GM08714 (cell line): ENCODE results near the gene TMEM200B.
"Not testable (repeated sequence)": the region's sequence is repeated elsewhere in the genome, so short reads cannot be mapped to it uniquely, and the experiment has no call there.

Experiments
- H3K4me3 ChIP-seq: fragments of 200-500 bp; sonication (Bioruptor generic); 2 replicates; pipeline ENCODE4 v1.5.1; 2014; ENCODE audit warnings: mild to moderate bottlenecking, low read length, inconsistent platforms
- ZNF274 ChIP-seq: IDR thresholded peaks from 2 replicates; pipeline ENCODE4 v1.6.1; 2012; ENCODE audit warnings: mild to moderate bottlenecking, low read depth, low read length

The TMEM200B gene

DNA sequence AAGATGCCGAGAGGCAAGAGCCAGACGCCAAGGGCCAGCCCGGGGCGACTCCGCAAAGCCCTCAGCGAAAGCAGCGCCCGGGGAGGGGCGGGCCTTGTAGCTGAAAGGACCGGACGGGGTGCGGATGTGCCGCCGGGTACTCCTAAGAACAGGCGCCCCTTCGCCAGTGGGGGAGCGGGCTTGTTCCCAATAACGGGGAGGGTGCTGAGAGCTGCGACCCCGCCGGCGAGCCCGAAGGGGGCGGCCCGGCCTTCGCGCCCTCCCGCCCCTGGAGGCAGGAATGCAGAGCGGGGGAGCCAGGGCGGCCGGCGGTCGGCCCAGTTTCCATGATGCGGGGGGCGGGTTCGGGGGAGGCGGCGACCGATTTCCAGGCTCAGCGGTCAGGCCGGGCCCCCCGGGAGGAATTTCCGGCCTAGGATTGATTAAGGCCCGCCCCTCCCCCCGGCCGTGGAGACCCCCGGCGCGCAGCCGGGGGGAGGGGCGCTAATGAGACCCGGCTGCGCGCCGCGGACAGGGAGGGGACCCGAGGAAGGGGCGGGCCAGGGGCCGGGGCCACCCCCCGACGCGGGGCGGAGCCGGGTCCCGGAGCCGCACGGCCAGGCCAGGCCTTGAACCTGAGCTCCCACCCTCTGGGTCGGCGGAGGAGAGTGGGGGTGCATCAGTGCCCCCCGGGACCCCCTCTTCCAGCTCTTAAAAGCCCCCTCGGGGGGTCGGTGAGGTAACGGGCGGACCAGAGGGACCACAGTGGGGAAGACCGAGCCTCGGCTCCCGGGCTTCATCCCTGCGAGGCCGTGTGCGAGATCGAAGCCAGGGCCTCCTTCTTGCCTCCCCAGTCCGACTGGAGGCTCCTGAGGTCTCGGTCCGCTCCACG, 898 bp upstream of the TMEM200B start:
- H3K4me3 ChIP-seq: peak overlapping the region; percentile 20; the same call in 1 of the 2 replicates
- TF ChIP-seq ZNF274: no peak

- no peak for TF ChIP-seq ZNF274
- no peak overlapping the region for H3K4me3 ChIP-seq
Observed at GRCh38 chr1:29123053-29123886, 433 bp downstream of the TMEM200B start.

- TF ChIP-seq ZNF274: no peak
Observed at GRCh38 chr1:29122682-29123052, 1.0 kb downstream of the TMEM200B start.

GRCh38 chr1:29121936-29122681, 1.6 kb downstream of the TMEM200B start:
- TF ChIP-seq ZNF274: no peak
- no peak overlapping the region for H3K4me3 ChIP-seq

More at GRCh38 chr1:29122682-29123052, 1.0 kb downstream of the TMEM200B start:
- no peak overlapping the region for H3K4me3 ChIP-seq

- TF ChIP-seq ZNF274: no peak
- no peak overlapping the region for H3K4me3 ChIP-seq
Observed at GRCh38 chr1:29121516-29121935, 2.2 kb downstream of the TMEM200B start.

DNA sequence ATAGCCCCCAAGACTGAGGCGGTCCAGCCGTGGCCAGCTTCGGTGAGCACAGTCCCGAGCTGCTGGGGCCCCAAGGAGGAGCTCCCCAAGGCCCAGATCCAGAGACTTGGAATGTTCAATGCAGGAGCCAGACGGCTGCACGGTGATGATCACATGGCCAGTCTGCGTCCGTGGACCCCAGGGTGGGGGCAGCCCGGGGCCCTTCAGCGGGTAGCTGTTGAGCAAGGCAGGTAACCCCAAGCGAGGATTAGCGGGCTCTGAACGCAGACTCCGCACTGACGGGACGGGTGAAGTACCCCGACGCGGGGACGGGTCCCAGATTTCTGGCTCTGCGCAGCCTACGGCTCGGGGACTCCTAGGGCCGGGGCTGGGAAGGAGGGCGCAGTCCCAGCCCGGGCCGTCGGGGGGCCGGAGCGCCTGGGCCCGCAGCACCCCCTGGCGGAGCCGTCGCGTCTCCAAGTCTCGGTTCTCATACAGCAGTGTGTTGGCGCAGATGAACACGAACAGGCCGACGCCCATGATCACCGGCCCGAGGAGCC, 2.7 kb downstream of the TMEM200B start:
- no peak for TF ChIP-seq ZNF274
- H3K4me3 ChIP-seq: no peak overlapping the region

DNA sequence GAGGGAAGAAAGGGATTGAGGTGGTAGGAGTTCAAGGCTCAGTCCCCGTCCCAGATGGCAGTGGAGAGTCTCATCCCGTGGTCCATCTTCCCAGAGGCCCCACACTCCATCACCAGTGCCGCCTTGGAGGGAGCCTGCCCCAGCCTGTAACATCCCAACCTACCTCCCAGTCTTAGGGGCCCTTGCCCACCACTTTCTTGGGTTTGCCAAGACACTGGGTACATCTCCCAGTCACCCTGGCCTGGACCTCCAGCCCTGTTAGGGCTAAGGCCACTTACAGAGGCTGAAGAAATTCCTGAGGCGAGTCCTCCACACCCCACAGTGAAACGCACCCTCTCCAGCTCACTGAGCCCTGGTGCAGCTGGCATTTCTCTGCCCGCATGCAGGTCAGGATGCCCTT, 3.3 kb downstream of the TMEM200B start:
- TF ChIP-seq ZNF274: no peak
- H3K4me3 ChIP-seq: no peak overlapping the region

DNA sequence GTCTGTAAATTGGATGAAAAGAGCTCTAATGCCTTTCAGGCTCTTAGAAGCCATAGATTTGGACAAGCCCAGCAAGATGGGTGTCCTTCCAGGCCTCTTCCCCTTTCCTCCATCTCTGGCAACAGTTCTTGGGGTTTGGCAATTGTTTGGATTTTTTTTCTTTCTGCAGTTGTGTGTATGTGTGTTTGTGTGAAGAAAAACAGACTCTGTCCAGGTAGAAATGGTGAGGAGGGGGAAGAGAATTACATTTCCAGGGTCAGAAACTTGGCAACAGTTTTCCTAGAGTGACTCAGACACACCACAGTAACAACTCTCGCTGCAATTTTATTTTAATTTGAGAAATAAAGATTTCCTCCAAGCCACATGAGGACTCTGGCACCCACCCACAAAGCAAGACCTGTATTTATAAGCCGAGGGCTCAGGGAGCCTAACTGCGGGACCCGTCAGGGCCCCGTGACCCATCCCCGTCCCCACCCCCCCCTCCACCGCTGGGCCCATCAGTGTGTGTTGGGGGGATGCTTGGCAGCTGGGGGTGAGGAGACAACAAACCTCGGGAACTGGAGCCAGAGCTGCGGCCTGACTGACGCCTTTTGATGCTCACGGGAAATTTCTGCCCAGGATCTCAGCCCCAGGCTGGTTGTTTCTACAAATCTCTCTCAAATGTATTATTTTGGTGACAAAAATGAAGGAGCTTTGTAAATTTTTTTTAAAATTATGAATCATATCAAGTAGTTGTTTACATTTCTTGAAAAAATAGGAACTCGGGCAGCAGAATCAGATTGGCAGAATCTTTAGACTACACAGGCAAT, 4.4 kb downstream of the TMEM200B start:
- no peak for TF ChIP-seq ZNF274
- no peak overlapping the region for H3K4me3 ChIP-seq

DNA sequence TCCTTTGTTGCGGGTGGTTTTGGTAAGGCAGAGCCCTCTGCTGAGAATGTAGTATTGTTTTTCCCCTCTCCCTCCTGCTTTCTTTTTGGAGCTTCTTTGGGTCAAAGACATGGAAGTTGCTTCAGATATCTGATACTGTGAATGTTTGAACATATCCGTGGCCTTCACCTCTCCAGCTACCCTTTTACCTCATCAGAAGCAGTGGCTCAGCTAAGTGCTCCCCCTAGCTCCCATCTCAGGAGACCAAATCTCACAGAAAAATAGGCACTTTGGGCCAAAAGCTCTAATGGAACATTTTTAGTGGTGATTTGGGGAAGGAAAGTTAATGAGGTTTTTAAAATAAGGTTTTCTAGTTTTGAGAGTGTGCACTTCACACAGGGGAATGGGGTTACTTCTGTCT, 6.3 kb downstream of the TMEM200B start:
- TF ChIP-seq ZNF274: no peak
- H3K4me3 ChIP-seq: no peak overlapping the region

GRCh38 chr1:29114654-29115053, 9.0 kb downstream of the TMEM200B start:
- H3K4me3 ChIP-seq: no peak overlapping the region
- TF ChIP-seq ZNF274: no peak

DNA sequence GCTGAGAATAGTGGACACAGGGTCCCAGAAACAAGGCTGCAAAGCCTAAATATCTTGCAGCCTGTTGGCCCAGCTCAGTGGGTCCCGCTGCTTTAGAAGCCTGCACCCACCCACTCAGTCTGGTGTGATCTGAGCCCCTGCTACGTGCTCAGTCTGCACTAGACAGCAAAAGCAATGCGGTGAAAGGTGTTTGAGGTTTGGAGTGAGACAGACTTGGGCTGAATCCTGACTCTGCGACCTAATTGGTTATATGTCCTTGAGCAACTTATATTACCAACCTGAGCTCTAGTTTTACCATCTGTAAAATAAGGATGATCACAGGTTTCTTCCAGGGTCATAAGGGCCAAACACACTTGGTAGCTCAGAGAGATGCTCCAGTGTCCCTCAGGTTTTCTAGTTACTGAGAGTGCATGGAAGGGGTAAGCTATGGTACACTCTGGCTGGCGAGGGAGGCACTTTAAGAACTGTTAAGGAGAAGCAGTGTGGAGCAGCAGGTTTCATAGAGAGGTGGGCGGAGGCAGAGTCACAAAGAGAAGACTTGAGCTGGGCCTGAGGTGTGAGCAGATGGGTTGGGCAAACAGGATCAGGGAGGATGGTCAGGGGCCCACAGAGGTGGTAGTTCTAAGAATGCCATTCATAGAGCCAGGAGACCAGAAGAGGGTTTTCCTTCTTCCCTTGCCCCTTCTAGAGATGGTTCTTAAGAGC, 10.1 kb downstream of the TMEM200B start:
- no peak overlapping the region for H3K4me3 ChIP-seq
- TF ChIP-seq ZNF274: no peak

GRCh38 chr1:29112705-29113412, 10.8 kb downstream of the TMEM200B start:
- H3K4me3 ChIP-seq: no peak overlapping the region
- TF ChIP-seq ZNF274: no peak

DNA sequence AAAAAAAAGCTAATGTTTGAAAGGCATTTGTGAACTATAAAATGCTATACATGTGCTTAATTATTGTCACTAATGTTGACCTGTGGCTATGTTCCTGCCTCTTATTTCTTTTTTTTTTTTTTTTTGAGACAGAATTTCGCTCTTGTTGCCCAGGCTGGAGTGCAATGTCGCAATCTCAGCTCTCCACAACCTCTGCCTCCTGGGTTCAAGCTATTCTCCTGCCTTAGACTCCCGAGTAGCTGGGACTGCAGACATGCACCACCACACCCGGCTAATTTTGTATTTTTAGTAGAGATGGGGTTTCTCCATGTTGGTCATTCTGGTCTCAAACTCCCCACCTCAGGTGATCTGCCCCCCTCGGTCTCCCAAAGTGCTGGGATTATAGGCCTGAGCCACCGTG, 15.7 kb downstream of the TMEM200B start:
- H3K4me3 ChIP-seq: not testable (repeated sequence)
